Activated CD4-positive, alpha-beta T cell treated with anti-CD3 and anti-CD28 coated beads, Interleukin-2, amount 50 U/mL, for 4 hours (primary cell): ENCODE measurements around the gene GPI.
"Not testable (repeated sequence)": the region's sequence is repeated elsewhere in the genome, so short reads cannot be mapped to it uniquely, and the experiment has no call there.

Source experiments
- DNase-seq, 2 experiments: peaks; one replicate each; pipeline ENCODE4 v3.0.0-alpha.2; 2020

GPI gene

DNA sequence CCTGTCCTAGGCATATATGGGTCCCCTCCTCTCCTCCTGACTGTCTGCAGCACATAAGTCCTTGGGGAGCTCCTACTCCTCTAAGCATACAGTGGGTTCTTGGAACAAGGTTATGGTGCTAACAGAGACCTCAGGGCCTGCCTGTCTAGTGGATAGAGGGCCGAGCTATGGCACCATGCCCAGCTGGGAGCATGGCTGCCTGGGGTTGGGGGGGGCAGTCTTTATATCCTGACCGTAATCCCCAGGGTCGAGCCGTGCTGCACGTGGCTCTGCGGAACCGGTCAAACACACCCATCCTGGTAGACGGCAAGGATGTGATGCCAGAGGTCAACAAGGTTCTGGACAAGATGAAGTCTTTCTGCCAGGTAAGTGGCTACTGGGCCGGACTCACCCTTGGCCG is 3.3 kb downstream of the GPI start:
- DNase-seq = no peak

DNA sequence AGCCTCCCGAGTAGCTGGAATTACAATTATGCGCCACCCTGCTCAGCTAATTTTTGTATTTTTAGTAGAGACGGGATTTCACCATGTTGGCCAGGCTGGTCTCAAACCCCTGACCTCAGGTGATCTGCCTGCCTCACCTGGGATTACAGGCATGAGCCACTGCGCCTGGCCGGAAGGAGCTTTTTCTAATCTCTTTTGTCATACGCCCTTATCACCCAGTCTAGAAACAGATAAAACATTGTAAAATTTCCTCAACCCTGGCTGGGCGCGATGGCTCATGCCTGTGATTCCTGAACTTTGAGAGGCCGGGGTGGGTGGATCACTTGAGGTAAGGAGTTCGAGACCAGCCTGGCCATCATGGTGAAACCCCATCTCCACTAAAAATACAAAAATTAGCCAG is 4.2 kb downstream of the GPI start:
- DNase-seq = not testable (repeated sequence)

DNA sequence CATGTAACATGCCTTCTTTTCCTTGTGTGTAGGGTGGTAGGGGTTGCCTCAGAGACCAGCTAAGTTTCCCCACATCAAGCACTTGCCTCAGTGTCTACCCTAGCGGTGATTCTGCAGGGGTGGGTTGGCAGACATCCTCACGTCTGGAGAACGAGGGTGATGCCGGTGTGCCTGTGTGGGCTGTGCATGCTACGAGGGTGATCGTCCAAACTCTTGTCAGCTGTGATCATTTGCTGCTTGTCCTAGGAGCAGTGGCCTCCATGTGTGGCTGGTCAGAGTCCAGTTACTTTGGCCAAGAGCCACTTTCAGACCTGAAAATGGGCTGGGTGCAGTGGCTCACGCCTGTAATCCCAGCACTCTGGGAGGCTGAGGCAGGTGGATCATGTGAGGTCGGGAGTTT is 5.1 kb downstream of the GPI start:
- DNase-seq = no peak

DNA sequence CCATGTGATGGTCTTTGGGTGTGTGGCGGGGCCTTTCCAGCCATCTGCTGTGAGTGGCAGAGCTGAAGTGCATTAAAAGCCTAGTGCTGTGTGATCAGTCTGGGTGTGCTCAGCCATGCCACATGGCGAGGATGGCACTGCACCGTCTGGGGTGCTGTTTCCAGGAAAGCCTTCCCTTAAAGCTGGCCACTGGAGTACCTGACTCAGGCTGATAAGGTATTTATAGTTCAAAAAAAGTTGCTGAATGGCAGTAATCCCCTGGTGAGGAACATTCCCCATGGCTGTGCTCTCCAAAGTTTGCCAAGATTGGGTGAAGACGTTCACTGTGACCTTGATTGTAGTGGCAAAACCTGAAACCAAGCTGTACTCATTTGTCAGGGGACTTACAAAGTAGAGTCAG is 6.0 kb downstream of the GPI start:
- DNase-seq = no peak

DNA sequence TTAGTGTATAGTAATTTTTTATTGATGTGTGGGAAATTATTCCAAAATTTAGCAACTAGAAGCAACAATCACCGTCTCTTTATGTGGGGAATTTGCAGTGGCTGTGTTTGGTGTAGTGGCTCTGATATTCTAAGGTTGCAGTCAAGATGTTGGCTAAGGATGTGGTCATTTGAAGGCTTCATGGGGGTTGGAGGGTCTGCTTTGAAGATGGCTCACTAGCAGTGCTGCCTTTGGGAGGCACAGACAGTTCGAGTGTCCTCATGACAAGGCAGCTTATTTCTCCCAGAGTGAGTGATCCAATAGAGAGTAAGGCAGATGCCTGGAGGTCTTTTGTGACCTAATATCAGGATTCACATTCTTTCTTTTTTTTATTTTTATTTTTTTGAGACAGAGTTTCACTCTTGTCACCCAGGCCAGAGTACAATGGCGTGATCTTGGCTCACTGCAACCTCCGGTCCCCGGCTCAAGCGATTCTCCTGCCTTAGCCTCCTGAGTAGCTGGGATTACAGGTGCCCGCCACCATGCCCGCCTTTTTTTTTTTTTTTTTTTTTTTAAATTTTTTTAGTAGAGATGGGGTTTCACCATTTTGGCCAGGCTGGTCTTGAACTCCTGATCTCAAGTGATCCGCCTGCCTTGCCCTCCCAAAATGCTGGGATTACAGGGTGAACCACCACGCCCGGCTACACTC is 8.7 kb downstream of the GPI start:
- no peak for DNase-seq

DNA sequence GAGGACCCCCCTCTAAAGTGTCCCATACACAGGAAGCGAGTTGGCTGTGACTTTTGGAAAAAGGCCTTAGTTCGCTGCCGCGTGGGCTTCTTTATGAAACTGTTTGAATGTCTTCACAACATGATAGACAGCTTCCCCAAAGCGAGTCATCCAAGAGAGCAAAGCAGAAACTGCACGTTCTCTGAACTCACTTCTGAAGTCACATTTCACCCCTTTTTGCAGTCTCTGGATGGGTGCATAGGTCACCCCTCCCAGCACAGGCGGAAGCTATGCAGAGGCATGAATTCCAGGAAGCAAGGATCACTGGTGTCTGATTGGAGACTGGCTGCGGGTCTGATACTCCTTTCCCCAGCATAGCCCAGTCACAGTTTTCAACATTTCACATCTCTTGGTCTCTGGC is 10.6 kb downstream of the GPI start:
- no peak for DNase-seq

DNA sequence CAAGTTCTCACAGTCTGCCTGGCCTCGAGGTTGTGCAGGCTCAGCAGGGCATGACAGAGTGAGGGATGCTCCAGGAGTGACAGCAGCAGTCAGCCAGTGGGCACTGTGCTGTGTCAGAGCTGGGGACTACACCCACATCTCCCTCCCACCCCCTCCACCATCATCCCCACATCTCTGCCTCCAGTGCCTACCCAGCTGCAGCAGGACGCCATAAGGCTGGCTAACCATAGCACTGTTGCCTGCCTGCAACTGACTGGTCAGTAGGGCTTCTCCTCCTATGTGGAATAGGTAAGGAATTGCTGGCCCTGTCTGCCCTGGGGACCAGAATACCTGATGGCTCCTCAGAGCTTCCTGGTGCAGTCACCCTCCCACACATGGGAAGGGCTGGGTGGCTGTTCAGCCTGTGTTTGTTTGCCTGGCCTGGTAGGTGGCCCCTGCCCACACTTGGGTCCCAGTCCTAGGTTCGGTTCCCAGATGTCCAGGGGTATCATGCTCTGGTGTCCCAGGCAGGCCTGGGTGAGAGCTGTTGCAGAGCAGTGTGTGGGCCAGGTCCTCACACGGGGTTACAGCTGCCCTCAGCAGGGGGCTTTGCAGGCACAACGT is 15.7 kb downstream of the GPI start:
- DNase-seq = no peak

DNA sequence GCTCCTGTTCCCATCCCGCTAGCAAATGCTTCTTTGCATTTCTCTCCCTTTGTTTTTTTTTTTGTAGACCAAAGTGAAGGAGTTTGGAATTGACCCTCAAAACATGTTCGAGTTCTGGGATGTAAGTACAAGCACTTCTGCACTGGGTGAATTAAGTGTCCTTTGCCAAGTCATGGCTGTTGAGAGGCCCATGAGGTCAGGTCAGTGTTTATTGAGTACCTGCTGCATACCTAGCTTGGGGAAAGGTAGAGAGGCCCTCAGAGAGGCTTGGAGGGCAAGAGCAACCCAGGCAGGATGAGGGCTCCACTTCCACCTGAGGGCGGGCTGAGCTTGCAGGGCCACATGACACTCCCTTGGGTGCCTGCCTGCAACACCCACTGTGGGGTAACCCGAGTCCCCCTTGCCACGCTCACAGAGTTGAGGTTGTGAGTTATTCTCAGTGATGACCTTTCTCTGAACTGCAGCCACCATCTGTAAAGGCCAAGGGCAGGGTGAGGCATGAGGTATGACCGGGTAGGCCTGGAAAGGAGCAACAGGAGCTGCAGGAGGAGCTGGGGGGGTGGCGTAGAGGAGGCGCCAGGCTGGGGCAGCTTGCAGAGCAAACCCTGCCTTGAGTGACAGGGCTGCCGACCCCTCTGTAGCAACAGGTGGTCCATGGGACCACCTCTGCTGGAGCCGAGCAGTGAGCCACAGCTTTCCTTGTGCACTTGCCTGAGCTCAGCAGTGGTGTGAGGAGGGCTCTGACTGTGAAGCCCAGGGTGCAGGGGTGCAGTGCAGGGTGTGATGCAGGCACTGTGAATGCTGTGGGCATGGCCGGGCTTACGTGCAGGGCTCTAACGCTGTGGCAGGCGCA is 16.6 kb downstream of the GPI start:
- DNase-seq = no peak

DNA sequence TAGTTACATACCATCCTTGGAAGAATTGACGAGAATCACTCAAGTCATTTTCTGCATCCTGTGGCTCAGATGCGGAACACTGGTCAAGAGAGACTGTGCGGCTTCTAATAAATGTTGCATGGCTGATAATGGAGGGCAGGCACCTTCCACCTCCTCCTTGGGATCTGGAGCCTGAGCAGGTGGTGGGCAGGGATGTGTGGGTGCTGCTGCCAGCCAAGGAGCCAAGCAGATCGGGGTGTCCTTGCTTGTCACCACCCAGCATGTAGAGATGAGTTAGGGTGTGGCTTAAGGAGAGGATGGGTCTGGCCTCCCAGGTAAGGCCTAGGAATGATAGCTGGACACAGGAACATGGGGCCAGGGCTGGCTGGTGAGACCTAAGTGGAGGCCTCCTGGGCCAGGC is 17.5 kb downstream of the GPI start:
- no peak for DNase-seq

DNA sequence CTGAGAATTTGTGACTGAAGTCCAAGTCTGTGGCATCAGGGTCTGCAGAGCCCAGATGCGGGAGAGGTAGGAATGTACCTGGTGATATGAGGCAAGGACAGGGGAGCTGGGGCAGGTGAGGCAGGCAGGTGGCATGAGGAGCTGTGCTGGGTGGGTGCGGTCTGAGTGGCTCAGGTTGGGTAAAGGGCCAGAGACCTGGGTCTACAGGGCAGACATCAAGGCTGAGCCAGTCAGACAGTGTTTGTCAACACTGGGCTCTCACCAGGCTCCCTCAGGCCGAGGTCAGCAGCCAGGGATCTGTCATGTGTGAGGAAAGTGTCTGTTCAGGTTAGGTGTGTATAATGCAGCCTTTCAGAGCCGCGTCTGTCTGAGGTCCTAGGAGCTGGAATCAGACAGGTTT is 18.6 kb downstream of the GPI start:
- DNase-seq = no peak

DNA sequence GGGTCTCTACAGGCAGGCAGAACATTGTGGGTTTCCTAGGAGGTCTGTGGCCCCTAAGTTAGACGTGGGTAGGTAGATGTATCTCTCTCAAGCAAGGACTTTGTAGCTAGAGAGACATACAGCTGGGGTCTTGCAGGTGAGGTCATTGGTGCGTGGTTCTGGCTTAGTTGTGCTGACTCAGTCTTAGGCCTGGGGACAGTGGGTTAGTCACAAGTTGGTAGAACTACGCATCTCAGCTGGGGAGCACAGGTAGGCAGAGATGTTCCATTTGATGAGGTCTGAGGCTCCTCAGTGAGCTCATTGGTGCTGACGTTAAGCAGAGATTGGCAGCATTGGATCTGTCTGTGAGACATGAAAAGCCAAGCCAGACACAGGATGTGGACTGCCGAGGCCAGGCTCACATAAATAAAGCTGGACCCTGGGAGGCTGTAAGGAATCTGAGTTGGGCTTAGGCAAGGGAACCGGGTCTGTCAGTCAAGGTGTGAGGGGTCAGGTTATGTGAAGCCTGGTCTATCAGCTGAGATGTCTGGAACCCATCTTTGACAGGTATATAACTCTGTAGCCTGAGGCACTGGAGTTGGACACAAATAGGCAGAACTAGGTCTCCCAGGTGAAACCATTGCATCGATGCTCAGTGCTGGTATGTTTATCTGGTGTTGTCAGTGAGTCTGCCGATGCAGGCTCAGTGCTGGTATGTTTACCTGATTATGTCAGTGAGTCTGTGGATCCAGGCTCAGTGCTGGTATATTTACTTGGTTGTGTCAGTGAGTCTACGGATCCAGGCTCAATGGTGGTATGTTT is 21.8 kb downstream of the GPI start:
- DNase-seq = no peak

DNA sequence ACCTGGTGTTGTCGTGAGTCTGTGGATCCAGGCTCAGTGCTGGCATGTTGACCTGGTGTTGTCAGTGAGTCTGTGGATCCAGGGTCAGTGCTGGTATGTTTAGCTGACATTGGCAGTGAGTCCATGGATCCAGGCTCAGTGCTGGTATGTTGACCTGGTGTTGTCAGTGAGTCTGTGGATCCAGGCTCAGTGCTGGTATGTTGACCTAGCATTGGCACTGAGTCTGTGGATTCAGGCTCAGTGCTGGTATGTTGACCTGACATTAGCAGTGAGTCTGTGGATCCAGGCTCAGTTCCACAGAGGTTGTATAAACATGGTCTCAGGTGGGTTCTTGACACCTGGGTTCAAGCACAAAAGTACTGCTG is 22.4 kb downstream of the GPI start:
- DNase-seq = no peak

DNA sequence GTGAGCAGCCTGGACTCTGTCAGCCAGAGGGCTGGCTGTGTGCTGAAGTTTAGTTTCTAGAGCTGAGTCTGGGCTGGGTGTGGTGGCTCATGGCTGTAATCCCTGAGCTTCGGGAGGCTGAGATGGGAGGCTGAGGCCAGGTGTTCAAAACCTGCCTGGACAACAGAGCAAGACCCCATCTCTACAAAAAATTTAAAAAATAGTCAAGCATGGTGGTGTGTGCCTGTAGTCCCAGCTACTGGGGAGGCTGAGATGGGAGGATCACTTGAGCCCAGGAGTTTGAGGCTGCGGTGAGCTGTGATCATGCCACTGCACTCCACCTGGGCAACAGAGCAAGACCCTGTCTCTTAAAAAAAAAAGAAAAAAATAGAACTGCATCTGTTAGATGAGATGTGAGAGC is 23.7 kb downstream of the GPI start:
- not testable (repeated sequence) for DNase-seq

DNA sequence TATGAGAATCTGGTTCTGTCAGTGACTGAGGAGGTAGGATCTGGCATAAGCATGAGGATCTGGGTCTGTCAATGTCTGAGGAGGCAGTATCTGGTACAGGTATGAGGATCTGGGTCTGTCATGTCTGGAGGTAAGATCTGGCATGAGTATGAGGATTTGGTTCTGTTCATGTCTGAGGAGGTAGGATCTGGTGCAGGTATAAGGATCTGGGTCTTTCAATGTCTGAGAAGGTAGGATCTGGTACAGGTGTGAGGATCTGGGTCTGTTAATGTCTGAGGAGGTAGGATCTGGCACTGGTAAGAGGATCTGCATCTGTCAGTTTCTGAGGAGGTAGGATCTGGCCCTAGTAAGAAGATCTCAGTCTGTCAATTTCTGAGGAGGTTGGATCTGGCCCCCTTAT is 26.8 kb downstream of the GPI start:
- DNase-seq = no peak

DNA sequence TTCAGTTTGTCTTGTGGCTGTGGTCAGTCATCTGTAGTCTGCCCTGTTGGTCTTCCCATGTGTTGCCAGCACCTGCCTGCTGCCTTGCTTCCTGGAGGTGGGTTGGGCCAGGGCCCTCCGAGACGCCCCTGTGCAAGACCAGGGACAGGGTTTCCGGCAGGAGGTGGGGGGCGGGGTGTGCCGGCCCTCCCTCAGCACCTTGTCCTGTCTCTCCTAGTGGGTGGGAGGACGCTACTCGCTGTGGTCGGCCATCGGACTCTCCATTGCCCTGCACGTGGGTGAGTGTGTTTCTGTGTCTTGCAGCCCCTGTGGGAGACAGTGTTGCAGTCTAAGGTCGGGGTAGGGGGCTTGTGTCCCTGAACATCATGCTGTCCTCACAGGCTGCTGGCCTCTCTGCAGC is 28.0 kb downstream of the GPI start:
- no peak for DNase-seq

DNA sequence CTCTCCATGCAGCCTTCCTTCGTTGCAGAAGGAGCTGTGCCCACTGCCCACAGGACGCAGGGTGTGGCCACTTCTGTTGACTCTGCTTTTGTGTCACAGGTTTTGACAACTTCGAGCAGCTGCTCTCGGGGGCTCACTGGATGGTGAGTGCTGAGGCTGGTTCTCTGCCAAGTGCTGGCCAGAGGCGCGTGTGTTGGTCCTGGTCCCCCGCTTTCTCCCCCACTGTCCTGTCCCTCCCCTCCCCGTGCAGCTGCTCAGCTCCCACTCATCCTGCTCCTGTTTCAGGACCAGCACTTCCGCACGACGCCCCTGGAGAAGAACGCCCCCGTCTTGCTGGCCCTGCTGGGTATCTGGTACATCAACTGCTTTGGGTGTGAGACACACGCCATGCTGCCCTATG is 28.6 kb downstream of the GPI start:
- DNase-seq = no peak

DNA sequence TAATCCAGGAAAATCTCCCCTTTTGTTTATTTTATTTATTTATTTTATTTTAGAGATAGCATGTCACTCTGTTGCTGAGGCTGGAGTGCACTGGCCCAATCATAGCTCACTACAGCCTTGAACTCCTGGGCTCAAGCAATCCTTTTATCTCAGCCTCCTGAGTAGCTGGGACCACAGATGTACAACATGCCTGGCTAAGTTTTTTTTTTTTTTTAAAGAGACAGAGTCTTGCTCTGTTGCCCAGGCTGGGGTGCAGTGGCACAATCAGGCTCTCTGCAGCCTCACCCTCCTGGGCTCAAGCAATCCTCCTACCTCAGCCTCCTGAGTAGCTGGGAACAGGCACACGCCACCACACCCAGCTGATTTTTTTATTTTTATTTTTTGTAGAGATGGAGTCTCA is 32.9 kb downstream of the GPI start:
- DNase-seq = no peak

DNA sequence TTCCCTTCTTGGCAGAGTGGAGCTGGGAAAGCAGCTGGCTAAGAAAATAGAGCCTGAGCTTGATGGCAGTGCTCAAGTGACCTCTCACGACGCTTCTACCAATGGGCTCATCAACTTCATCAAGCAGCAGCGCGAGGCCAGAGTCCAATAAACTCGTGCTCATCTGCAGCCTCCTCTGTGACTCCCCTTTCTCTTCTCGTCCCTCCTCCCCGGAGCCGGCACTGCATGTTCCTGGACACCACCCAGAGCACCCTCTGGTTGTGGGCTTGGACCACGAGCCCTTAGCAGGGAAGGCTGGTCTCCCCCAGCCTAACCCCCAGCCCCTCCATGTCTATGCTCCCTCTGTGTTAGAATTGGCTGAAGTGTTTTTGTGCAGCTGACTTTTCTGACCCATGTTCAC is 34.9 kb downstream of the GPI start:
- DNase-seq = no peak

DNA sequence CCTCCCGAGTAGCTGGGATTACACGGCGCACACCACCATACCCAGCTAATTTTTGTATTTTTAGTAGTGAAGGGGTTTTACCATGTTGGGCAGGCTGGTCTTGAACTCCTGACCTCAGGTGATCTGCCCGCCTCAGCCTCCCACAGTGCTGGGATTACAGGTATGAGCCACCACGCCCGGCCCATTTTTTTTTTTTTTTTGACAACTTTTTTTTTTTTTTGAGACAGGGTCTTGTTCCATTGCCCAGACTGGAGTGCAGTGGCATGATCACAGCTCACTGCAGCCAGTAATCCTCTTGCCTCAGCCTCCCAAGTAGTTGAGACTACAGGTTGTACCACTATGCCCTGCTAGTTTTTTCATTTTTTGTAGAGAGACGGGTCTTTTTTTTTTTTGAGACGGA is 35.8 kb downstream of the GPI start:
- DNase-seq = not testable (repeated sequence)

DNA sequence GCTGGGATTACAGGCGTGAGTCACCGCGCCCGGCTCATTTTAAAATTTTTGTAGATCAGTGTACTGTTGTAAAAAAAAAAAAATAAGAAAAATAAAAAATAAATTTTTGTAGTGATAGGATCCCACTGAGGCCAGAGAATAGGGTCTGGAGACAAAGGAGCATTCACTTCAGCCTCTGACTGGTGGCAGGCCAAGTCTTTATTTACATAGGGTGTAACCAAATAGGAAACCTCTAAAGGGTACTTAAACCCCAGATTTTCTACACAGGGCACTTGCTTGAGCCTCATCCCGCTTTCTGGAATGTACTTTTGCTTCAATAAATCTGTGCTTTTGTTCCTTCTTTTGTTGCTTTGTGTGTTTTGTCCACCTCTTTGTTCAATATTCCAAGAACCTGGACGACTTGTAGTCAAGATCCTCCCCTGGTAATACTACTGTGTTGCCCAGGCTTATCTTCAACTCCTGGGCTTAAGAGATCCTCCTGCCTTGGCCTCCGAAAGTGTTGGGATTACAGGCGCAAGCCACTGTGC is 37.1 kb downstream of the GPI start:
- DNase-seq = no peak

DNA sequence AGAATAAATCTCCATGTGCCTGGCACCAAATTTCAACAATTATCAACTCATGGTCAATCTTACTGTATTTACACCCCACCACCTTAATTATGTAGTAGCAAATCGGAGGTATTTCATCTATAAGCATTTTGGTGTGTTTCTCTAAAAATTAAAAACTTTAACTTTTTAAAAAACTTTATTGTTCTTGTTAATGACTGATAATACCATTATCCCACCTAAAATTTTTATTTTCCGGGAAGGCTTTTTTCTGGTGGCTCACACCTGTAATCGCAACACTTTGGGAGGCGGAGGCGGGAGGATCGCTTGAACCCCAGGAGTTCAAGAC is 38.8 kb downstream of the GPI start:
- no peak for DNase-seq

DNA sequence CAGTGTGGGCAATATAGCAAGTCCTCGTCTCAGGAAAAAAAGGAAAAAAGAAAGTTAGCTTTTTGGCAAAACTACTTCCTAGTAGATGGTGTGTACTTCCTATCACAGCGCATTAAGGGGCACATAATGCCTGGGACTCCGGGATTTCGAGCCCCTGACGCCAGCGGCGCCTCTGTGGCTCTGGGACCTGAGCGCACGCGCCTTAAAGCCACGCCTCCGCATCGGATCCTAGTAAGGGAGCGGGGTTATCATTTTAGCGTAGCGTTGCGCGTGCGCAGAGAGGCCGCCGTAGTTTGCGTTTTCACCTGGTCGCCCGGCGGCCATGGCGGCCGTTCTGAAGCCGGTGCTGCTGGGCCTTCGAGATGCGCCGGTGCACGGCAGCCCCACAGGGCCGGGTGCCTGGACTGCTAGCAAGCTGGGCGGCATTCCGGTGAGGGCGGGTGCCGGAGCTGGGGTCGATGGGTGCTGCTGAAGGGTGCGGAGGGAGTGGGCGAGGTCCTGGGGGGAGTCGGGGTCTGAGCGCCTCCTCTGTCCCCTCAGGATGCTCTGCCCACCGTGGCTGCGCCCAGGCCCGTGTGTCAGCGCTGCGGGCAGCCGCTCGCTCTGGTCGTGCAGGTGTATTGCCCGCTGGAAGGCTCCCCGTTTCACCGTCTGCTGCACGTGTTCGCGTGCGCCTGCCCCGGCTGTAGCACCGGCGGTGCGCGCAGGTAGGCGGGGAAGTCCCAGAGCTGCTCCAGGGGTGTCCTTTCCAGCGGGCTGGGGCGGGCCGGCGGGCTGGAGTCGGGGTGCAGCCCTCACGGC is 39.3 kb downstream of the GPI start, which contains the start of gene PDCD2L:
Gene PDCD2L, plus strand, starts transcription at position 291 of the 801 bp plus-strand sequence. Its CDS starts 32 bp downstream, at position 323.
- DNase-seq = peak; percentile 92
